HG03103 (cell line): ENCODE data around the gene LRRC59.
"Not testable (repeated sequence)": the region's sequence is repeated elsewhere in the genome, so short reads cannot be mapped to it uniquely, and the experiment has no call there.

Source experiments
- ATAC-seq: cut with Tn5 transposase; IDR thresholded peaks from one replicate; pipeline ENCODE4 v1.9.1; 2021; ENCODE audit warnings: low read depth; ENCODE audit not compliant: unreplicated experiment

Gene LRRC59

DNA sequence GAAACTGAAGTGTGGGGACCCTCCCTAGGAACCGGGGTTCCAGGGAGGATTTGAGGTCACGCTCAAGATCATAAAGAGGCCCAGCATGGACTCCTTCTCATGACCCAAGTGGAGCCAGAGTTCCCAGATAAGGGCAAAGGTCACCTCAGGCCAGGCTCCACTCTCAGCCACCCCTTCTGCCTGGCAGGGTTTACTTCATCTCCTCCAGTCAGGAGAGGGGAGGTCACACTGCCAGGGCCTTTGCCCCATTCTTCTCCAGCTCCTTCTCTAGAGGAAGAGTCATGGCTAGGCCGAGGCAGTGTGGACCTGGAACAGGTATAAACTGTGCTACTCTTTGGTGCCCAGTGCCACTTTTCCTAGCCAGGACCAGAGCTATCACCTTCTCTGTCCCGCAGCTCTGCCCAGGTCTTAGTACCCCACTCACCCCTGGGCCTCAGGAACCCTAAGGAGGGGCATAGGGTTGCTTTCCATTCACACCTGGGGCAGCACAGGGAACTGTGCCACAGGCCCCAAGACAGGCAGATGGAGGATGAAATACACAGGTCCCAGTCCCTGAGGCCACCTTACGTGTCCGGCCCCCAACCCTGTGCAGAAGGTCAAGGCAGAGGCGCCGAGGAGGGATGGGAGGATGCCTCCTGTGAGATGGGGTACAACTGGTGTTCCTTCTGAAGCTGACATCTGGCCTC lies 27.8 kb upstream of the LRRC59 start:
- no peak for ATAC-seq

DNA sequence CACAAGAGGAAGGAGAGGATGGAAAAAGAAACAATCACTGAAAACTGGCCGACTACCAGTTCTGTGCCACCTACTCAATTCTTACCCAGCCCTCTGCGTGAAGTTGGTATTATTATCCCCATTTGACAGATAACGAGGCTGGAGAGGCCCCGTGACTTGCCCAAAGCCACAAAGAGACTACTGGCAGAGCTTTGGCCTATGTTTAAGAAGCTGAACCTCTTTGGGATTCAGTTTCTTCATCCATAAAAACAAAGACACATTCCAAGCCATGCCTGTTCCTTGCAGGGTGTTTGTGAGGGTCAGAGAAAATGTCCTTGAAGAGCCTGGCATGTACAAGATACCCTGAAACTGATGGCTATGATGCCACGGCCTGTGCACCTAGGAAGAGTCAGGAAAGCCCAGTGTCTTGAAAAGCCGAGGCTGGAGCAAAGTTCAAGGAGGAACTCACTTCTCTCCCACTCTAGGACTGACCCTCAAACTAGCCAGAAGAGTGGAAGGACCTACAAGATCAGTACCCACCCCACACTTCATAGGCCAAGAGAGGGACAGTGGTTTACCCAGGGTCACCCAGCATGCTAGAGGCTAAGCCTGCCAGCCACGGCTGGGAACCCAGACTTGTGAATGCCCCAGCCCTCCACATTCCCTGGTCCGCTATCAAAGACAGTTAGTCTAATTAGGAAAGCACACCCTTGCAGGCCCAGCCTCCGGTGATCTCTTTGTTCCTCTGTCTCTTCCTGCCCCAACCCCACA lies 27.1 kb upstream of the LRRC59 start:
- ATAC-seq = no peak

DNA sequence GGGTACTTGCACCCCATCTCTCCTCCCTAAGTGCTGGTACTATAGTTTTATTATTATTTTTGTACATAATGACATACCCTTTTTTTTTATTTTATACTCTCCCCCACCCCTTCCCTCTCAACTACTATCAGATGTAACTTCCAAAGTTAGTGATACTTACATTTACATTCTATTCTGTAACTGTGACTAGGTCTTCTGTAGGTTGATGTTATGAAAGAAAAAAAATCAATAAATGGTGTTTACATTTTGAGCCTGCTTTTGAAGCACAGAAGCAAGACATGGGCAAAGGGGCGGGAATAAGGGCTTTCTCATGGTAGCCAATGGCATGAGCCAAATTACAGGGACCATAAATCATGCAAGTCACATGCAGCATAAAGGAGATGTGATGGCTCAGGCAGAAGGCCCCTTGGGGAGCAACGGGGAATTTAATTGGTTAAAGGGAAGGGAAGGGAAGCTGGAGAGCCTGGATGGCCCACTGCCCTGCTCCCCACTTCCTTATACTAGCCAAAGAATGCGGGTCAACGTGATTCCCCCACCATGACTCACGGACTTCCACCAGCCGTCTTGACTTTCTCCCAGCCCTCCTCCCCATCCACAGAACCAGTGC lies 26.3 kb upstream of the LRRC59 start:
- no peak for ATAC-seq

DNA sequence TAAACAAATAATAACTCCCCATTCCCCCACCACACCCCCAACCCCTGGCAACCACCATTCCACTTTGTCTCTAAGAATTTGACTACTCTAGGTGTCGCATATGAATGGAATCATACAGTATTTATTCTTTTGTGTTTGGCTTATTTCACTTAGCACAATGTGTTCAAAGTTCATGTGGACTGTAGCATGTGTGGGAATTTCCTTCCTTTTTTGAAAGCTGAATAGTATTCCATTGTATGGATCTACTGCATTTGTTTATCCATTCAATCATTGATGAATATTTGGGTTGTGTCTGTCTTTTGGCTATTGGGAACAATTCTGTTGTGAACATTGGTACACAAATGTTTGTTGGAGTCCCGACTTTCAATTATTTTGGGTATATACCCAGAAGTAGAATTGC lies 25.4 kb upstream of the LRRC59 start:
- no peak for ATAC-seq

DNA sequence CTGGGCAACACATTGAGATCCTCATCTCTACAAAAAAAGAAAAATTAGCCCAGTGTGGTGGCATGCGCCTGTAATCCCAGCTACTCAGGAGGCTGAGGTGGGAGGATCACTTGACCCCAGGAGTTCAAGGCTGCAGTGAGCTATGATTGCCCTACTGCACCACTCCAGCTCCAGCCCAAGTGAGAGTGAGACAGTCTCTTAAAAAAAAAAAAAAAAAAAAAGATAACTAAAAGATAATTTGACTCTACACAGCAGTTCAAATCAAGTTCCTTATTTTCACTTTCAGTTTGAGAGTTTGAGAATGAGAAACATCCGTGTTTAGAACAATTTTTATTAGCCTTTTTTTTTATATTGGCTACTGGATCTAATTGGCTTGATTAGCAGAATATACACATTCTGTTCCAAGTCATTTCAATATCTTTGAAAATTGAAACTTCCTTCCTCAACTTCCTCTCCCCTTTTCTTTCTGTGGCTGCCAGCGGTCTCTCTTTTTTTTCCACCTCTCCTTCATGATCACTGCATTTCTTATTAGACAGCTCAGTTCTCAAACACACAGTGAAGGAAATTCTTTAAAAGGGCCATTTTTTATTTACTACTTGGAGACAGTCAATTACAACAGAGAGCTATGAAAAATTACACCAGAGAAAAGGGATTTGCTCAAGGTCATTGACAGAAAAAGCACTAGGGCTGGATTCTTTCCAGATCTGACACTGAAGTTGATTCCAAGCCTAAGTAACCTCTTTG lies 24.2 kb upstream of the LRRC59 start:
- ATAC-seq = no peak

GRCh38 chr17:50420419-50421112 lies 23.2 kb upstream of the LRRC59 start:
- no peak for ATAC-seq

DNA sequence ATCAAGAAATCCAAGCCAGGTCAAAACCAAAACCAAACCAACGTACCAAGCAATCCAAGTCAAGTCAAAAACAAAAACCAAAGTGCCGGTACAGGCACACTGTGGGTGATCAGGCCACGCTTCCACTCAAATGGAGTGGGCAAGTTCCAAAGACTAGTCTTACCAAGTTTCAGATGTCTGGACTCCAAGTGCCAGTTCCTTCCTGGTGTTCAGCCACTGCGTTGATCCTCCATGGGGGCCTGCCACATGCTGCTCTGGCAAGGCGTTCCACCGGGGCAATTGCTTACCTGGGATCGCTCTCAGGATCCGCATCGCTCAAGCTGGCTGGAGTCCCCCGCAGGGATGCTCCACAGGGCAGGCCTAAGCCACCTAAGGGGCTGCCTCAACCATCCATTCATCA lies 22.3 kb upstream of the LRRC59 start:
- not testable (repeated sequence) for ATAC-seq

- ATAC-seq = no peak
These were observed 17.5 kb upstream of the LRRC59 start for GRCh38 chr17:50414808-50415207.

GRCh38 chr17:50412188-50412732 lies 14.9 kb upstream of the LRRC59 start:
- no peak for ATAC-seq

DNA sequence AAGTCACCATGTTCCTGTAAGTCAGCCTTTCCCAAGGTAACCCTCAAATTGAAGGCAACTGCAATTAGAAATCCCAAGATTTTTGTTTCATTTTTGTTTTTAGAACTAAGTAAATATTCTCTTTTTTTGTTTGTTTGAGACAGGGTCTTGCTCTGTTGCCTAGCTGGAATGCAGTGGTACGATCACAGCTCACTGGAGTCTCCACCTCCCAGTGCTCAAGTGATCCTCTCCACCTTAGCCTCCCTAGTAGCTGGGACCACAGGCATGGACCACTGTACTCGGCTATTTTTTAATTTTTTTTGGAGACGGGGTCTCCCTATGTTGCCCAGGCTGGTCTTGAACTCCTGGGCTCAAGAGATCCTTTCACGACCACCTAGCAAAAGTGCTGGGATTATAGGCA lies 10.6 kb upstream of the LRRC59 start:
- ATAC-seq = no peak

- no peak for ATAC-seq
These were observed 9.3 kb upstream of the LRRC59 start for GRCh38 chr17:50406578-50406977.

DNA sequence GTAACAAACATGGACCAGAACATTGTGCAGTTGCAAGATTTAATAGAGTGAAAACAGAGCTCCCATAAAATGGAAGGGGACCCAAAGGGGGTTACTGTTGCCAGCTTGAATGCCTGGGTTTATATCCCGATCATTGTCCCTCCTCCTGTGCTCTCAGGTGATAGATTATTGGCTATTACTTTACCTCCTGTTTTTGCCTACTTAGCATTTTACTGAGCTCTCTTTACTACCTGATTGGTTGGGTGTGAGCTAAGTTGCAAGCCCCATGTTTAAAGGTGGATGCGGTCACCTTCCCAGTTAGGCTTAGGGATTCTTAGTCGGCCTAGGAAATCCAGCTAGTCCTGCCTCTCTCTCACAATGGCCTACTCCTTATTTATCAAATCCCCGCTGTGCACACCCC lies 8.0 kb upstream of the LRRC59 start:
- not testable (repeated sequence) for ATAC-seq

- ATAC-seq = not testable (repeated sequence)
These were observed 2.3 kb upstream of the LRRC59 start for GRCh38 chr17:50399591-50399990.

- not testable (repeated sequence) for ATAC-seq
These were observed 1.3 kb upstream of the LRRC59 start for GRCh38 chr17:50398672-50399071.

GRCh38 chr17:50397919-50398285 lies 579 bp upstream of the LRRC59 start:
- ATAC-seq = no peak

DNA sequence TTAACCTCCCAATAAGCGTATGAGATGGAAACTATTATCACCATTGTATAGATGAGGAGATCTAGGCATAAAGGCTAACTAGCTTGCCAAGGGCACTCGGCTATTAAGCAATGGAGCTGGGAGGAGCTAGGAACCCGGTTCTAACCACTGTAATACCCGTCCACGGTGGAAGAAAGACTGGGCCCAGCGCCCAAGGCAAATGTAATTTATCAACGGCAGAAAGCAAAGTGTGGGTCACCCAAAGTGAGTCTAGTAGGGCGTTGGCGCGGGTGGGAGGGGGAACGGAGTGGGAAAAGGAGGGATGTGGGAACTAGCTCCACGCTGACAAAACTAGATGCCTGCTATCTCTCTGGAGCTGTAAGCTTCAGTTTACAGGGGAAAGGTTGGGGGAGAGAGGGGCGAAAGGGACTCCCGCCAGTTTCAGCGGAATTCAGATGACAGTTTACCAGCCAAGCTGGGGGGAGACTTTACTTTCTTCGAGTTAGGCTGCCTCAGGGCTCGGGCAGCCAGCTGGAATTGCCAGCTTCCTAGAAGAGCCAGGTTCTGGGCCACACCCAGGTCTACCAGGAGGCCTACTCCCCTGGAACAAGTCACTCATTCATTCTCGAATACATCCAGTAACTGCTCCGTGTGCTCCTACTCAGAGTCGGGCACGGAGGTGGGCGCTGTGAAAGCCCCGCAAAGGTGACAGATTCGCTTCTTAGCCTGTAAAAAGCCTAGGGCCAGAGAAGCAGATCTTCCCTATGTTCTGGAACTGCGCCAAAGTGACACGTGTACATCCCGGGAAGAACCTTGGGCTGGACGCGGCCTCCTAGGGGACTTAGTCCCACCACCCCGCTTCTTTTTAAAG lies 837 bp downstream of the LRRC59 start:
- no peak for ATAC-seq

- no peak for ATAC-seq
These were observed 2.6 kb downstream of the LRRC59 start for GRCh38 chr17:50394711-50395110.

DNA sequence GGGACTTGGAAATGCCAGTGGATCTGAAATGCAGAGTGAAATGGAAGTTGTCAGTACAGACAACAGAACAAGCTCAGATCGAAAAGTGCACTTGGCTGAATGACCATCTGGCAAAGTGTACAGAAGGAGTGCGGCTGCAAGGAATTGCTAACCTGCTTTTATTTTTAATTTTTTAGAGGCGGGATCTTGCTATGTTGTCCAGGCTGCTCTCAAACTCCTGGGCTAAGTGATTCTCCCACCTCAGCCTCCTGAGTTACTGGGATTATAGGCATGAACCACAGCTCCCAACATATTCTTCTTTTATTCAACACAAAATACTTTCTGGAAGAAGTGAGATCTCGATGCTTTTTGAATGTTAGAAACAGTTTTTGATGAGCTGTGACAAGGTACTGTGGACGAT lies 3.6 kb downstream of the LRRC59 start:
- no peak for ATAC-seq

- ATAC-seq = no peak
These were observed 4.7 kb downstream of the LRRC59 start for GRCh38 chr17:50392621-50393020.
